Activated CD8-positive, alpha-beta memory T cell treated with anti-CD3 and anti-CD28 coated beads for 48 hours (primary cell): ENCODE results near the gene WDR48.

Experiments used
- DNase-seq, 3 experiments: peaks; one replicate each; pipeline ENCODE4 v3.0.0-alpha.2; 2020; ENCODE audit warnings: low read depth in 2 of 3, low spot score in 2 of 3

Gene WDR48

GRCh38 chr3:39118931-39119660 lies 67.3 kb downstream of the WDR48 start:
- DNase-seq, result no peak

- DNase-seq, result no peak
Measured at GRCh38 chr3:39121621-39122020, 69.8 kb downstream of the WDR48 start.

DNA sequence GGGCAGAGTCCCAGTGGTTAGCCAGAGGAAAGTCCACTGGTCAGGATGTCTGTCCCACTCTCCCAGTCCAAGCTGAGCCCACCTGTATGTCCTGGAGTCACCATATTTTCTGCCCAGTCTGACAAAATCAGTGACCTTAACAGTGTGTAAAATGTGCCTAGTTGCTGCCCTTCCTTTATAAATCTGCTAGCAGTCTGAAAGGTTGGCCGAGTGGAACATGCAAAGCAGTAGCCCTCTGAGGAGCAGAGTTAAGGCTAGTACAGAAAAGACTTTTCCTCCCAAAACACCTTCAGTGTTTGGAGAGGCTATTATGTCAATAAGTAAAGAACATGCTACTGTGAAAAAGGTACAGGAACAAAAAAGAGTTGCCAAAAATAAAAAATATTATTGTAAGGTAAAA lies 71.0 kb downstream of the WDR48 start:
- DNase-seq, result no peak

DNA sequence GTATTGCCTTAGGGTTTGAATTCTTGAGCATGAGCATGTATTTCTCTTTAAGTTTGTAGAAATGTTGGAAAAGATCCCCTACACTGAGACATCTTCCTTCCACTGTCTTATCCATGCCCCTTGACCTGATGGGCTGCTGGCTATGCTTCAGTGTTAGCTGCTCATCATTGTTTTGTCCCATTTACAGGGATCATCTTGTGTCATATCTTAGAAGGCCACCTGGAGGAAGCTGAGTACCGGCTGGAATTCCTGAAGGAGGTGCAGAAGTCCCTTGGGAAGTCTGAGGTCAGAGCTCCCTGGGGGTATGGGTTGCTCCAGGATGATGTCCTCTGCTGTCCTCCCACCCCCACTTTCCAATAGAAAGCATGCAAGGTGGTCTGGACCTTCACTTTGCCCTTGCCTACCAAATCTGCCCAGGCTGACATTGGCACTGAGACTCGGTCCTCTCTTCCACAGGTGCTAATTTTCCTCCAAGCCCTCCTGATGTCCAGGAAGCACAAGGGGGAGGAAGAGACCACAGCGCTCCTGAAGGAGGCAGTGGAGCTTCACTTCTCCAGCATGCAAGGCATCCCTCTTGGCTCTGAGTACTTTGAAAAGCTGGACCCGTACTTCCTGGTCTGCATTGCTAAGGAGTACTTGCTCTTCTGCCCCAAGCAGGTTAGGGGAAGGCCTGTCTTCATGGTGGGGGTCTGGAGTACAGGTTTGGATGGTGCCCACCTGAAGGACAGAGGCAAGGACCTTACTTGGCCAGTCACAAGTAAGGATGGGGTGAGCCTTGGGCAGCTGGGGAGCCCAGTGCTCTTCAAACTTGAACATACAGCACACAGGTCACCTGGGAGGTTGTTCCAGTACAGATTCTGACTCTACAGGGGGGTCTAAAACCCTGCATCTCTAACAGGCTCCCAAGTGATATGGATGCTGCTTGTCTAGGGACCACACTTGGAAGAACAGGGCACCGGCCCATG lies 73.3 kb downstream of the WDR48 start:
- no peak for DNase-seq

GRCh38 chr3:39125841-39126500 lies 74.2 kb downstream of the WDR48 start:
- DNase-seq, result no peak

DNA sequence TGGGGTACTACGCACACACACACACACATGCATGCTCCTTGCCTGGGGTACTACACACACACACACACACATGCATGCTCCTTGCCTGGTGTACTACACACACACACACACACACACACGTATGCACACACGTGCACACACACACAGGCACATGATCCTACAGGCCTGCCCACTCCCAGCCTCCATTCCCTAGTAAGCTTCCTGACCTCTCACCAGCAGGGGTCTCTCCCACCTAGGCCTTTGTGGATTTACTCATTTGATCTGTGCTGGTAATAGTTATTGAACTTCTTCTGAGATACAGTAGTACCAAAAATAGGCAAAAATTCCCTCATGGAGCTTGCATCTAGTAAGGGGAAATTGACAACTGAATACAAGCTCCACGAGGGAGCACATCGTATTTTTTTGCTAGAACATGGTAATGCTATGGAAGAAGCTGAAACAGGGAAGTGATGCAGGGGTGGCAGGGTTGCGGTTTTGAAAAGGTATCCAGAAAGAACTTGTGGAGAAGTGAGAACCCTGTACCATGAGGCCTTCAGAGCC lies 74.8 kb downstream of the WDR48 start:
- no peak for DNase-seq

GRCh38 chr3:39127269-39127907 lies 75.6 kb downstream of the WDR48 start:
- no peak for DNase-seq

DNA sequence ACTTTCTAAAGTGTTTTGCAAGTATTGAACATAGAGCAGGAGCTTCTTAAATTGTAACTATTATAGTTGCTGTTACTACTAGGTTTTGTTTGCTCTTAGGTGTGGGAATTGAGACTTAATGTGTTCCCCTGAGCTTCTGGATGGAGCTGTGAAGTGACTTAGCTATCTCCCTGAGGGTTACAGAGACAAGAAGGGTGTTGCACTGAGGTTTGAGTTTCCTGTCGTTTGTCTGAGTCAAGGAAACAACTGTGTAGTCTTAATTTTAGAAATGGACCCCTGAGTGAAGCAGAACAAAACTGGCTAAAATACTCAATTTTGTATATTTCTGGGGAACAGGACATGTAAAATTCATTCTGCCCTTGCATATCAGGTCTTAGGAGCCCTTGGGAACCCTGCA lies 76.1 kb downstream of the WDR48 start:
- no peak for DNase-seq

DNA sequence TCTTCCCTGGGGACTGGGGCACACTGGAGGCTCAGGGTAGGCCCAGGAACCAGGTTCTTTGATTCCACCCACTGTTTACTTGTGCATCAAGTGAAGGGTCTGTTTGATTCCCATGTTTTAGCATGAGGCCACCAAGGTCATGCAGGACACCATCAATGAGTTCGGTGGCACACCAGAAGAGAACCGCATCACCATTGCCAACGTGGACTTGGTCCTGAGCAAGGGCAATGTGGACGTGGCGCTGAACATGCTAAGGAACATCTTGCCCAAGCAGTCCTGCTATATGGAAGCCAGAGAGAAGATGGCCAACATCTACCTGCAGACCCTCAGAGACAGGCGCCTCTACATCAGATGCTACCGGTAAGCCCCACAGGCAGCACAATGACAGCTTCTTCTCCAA lies 77.1 kb downstream of the WDR48 start:
- no peak for DNase-seq

DNA sequence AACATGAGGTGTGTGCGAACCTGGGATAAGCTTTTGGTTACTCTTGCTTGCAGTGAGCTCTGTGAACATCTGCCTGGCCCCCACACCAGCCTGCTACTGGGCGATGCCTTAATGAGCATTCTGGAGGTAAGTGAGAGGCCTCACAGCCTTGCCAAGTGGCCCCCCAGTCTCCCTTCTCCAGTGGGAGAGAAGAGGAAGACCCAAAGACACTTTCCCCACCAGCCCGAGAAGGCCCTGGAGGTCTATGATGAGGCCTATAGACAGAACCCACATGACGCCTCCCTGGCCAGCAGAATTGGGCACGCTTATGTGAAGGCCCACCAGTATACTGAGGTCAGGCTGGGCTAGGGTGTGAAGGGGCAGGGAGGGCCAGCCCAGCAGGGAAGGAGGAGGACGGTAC lies 78.2 kb downstream of the WDR48 start:
- no peak for DNase-seq

DNA sequence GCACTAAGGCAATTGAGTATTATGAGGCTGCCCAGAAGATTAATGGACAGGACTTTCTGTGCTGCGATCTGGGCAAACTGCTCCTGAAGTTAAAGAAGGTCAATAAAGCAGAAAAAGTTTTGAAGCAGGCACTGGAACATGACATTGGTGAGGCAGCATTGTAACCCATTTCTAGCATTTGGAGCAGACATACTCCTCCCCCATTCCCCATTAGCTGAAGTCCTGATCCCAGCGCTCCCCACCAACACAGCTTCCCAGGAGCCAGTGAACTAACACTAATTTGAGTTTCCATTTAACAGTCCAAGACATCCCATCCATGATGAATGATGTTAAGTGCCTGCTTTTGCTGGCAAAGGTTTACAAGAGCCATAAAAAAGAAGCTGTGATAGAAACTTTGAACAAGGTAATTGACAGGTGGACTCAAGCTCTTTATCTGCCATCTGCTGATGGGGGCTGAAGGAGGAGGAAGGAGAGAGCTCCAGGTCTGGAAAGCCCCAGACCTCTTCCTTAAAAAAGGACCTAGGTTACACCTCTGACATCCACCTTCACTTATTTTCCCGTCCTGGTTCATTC lies 79.0 kb downstream of the WDR48 start:
- no peak for DNase-seq

- DNase-seq, result no peak
Measured at GRCh38 chr3:39132096-39133092, 80.6 kb downstream of the WDR48 start.

- DNase-seq, result no peak
Measured at GRCh38 chr3:39133093-39133490, 81.3 kb downstream of the WDR48 start.

GRCh38 chr3:39133822-39134221 lies 82.0 kb downstream of the WDR48 start:
- no peak for DNase-seq

- DNase-seq, result no peak
Measured at GRCh38 chr3:39134305-39134704, 82.5 kb downstream of the WDR48 start.

DNA sequence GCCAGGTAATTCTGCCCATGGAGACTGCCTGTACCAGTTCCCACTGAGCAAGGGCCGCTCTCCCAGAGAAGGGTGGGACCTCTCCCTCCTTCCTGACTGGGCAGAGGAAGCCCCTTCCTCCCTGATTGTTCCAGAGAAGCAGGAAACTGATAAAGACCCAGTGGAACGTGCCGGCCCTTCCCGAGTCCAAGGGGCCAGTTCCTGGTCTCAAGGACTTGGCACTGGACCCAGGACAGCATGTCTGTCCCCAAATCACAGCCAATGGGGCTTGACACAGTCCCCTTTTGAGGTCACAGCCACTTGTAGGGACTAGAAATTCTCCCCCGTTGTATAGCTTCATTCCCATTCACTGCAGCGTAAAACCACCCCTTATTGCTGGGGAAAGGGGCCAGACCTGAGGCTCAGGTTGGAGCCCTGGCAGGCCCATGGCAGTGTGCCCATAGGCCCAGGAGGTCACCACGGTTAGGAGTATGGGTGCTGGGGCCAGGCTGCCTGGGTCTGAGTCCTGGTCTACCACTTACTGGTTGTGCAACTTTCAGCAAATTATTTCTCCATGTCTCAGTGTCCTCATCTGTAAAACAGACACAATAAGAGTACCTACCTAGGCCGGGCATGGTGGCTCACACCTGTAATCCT lies 83.5 kb downstream of the WDR48 start:
- DNase-seq, result no peak

GRCh38 chr3:39136533-39137434 lies 85.0 kb downstream of the WDR48 start:
- no peak for DNase-seq

- DNase-seq, result no peak
Measured at GRCh38 chr3:39137435-39137936, 85.7 kb downstream of the WDR48 start.
